BE2C (cell line): ENCODE measurements around the gene PLEKHM3.

Experiments used
- DNase-seq: peaks from one replicate; pipeline ENCODE4 v3.0.0-alpha.2; 2020
- H3K27me3 ChIP-seq: fragments of 250-450 bp; sonication (Bioruptor Pico); 2 replicates; pipeline ENCODE4 v1.5.1; 2020; ENCODE audit warnings: mild to moderate bottlenecking
- H3K36me3 ChIP-seq: fragments of 250-450 bp; sonication (Bioruptor Pico); 2 replicates; pipeline ENCODE4 v1.5.1; 2020; ENCODE audit warnings: mild to moderate bottlenecking
- H3K4me1 ChIP-seq: fragments of 250-450 bp; sonication (Bioruptor Pico); 2 replicates; pipeline ENCODE4 v1.5.1; 2020
- H3K4me3 ChIP-seq: 2 replicates; pipeline ENCODE4 v1.5.1; 2011; ENCODE audit warnings: low read depth, low read length
- H3K9me3 ChIP-seq: fragments of 250-450 bp; sonication (Bioruptor Pico); 2 replicates; pipeline ENCODE4 v1.5.1; 2020
- CTCF ChIP-seq: IDR thresholded peaks from 2 replicates; pipeline ENCODE4 v1.5.1; 2012; ENCODE audit warnings: mild to moderate bottlenecking, low read depth, low read length

The PLEKHM3 gene

GRCh38 chr2:207828361-207829057 lies 196.8 kb downstream of the PLEKHM3 start:
- DNase-seq, result no peak

GRCh38 chr2:207825978-207826377 lies 199.3 kb downstream of the PLEKHM3 start:
- no peaks in the 10 kb centered on the region for H3K27me3 ChIP-seq
- no peaks in the 10 kb centered on the region for H3K36me3 ChIP-seq
- no peak for TF ChIP-seq CTCF
- no peaks in the 10 kb centered on the region for H3K9me3 ChIP-seq
- H3K4me1 ChIP-seq, result no peaks in the 10 kb centered on the region
- DNase-seq, result no peak
- no peak overlapping the region for H3K4me3 ChIP-seq

More at GRCh38 chr2:207828361-207829057, 196.8 kb downstream of the PLEKHM3 start:
- Histone ChIP-seq H3K36me3 (no peaks in the 10 kb centered on the region), H3K4me1 (no peaks in the 10 kb centered on the region), H3K9me3 (no peaks in the 10 kb centered on the region), H3K27me3 (no peaks in the 10 kb centered on the region), H3K4me3 (no peak overlapping the region)
- no peak for TF ChIP-seq CTCF

- Histone ChIP-seq H3K36me3 (no peaks in the 10 kb centered on the region), H3K4me1 (no peaks in the 10 kb centered on the region), H3K27me3 (no peaks in the 10 kb centered on the region), H3K9me3 (no peaks in the 10 kb centered on the region), H3K4me3 (no peak overlapping the region)
- DNase-seq, result no peak
- no peak for TF ChIP-seq CTCF
Observed at GRCh38 chr2:207825045-207825954, 200.0 kb downstream of the PLEKHM3 start.

- no peaks in the 10 kb centered on the region for H3K36me3 ChIP-seq
- DNase-seq, result no peak
- no peak overlapping the region for H3K4me3 ChIP-seq
- no peaks in the 10 kb centered on the region for H3K4me1 ChIP-seq
- TF ChIP-seq CTCF, result no peak
- H3K9me3 ChIP-seq, result no peaks in the 10 kb centered on the region
- no peaks in the 10 kb centered on the region for H3K27me3 ChIP-seq
Observed at GRCh38 chr2:207823865-207824264, 201.5 kb downstream of the PLEKHM3 start.

- no peaks in the 10 kb centered on the region for H3K27me3 ChIP-seq
- TF ChIP-seq CTCF, result no peak
- DNase-seq, result no peak
- no peaks in the 10 kb centered on the region for H3K4me1 ChIP-seq
- no peaks in the 10 kb centered on the region for H3K36me3 ChIP-seq
- no peaks in the 10 kb centered on the region for H3K9me3 ChIP-seq
- no peak overlapping the region for H3K4me3 ChIP-seq
Observed at GRCh38 chr2:207819839-207820784, 205.2 kb downstream of the PLEKHM3 start.
